HG02970 (cell line): ENCODE results near the gene B9D1.

Source experiments
- ATAC-seq: cut with Tn5 transposase; IDR thresholded peaks from one replicate; pipeline ENCODE4 v1.9.1; 2021; ENCODE audit warnings: mild to moderate bottlenecking, moderate library complexity, moderate number of reproducible peaks; ENCODE audit not compliant: unreplicated experiment, low FRiP score

B9D1 gene

GRCh38 chr17:19327031-19327783, 35.3 kb downstream of the B9D1 start:
- ATAC-seq: no peak

GRCh38 chr17:19325542-19325941, 37.0 kb downstream of the B9D1 start:
- no peak for ATAC-seq

- no peak for ATAC-seq
These were observed 39.7 kb downstream of the B9D1 start for GRCh38 chr17:19322861-19323260.

- no peak for ATAC-seq
These were observed 40.4 kb downstream of the B9D1 start for GRCh38 chr17:19322129-19322505.

- ATAC-seq: no peak
These were observed 40.9 kb downstream of the B9D1 start for GRCh38 chr17:19321481-19322128.

- ATAC-seq: no peak
These were observed 41.6 kb downstream of the B9D1 start for GRCh38 chr17:19320876-19321275.

- ATAC-seq: no peak
These were observed 42.6 kb downstream of the B9D1 start for GRCh38 chr17:19319771-19320505.

- no peak for ATAC-seq
These were observed 43.9 kb downstream of the B9D1 start for GRCh38 chr17:19318611-19319010.

GRCh38 chr17:19317359-19318095, 45.0 kb downstream of the B9D1 start:
- ATAC-seq: no peak

- no peak for ATAC-seq
These were observed 45.7 kb downstream of the B9D1 start for GRCh38 chr17:19316761-19317358.

- no peak for ATAC-seq
These were observed 47.4 kb downstream of the B9D1 start for GRCh38 chr17:19315104-19315503.

- no peak for ATAC-seq
These were observed 48.5 kb downstream of the B9D1 start for GRCh38 chr17:19313746-19314651.

GRCh38 chr17:19313066-19313745, 49.3 kb downstream of the B9D1 start:
- ATAC-seq: no peak

- no peak for ATAC-seq
These were observed 50.1 kb downstream of the B9D1 start for GRCh38 chr17:19312406-19312805.

GRCh38 chr17:19311421-19312215, 50.9 kb downstream of the B9D1 start:
- ATAC-seq: no peak

GRCh38 chr17:19311016-19311415, 51.5 kb downstream of the B9D1 start:
- no peak for ATAC-seq

- ATAC-seq: no peak
These were observed 52.4 kb downstream of the B9D1 start for GRCh38 chr17:19310151-19310550.

- ATAC-seq: no peak
These were observed 52.8 kb downstream of the B9D1 start for GRCh38 chr17:19309701-19310100.
